ENCODE results near the gene DYSF.

- TF ChIP-seq POLR2A (IDR thresholded peaks at IDR 0.05; ENCODE audit: low read depth, low read length), result no peak
- no peak for TF ChIP-seq POLR2AphosphoS5 (IDR thresholded peaks at IDR 0.05; ENCODE audit: low read depth, low read length)
- no peak for TF ChIP-seq TAF1 (IDR thresholded peaks at IDR 0.05; ENCODE audit: borderline replicate concordance, low read depth, low read length)
Observed at GRCh38 chr2:71482055-71482454, 28.7 kb downstream of the DYSF start.
